Smooth muscle cell (in vitro differentiated cells): Measurements from ENCODE around the gene PDE11A. TPM values are rescaled to one million over a fixed set of nuclear protein-coding genes. Genes with fewer than 3 reads are reported as not detected.
A peak's percentile ranks its signal among the peaks of the same experiment; 100 is the strongest.

Source experiments
- DNase-seq: peaks from one replicate; lab custom pipeline; 2025; ENCODE audit not compliant: unreplicated experiment; lab: John Stamatoyannopoulos, UW
- H2AFZ ChIP-seq: fragments of 200-600 bp; sonication (generic); 2 replicates; pipeline ENCODE4 v1.6.0; 2016; ENCODE audit warnings: antibody characterized with exemption, low read depth, mild to moderate bottlenecking
- H3F3A ChIP-seq: fragments of 200-600 bp; sonication (generic); 2 replicates; pipeline ENCODE4 v1.6.0; 2017; ENCODE audit warnings: antibody characterized with exemption, low read depth
- H3K27ac ChIP-seq: fragments of 200-600 bp; sonication (generic); 2 replicates; pipeline ENCODE4 v1.5.1; 2016; ENCODE audit warnings: low read depth, mild to moderate bottlenecking
- H3K27me3 ChIP-seq: fragments of 200-600 bp; sonication (generic); 2 replicates; pipeline ENCODE4 v1.6.1; 2016; ENCODE audit warnings: low read depth, mild to moderate bottlenecking
- H3K36me3 ChIP-seq: fragments of 200-600 bp; sonication (generic); 2 replicates; pipeline ENCODE4 v1.5.1; 2016; ENCODE audit warnings: low read depth
- H3K4me1 ChIP-seq: fragments of 200-600 bp; sonication (generic); 2 replicates; pipeline ENCODE4 v1.5.1; 2016; ENCODE audit warnings: low read depth
- H3K4me2 ChIP-seq: fragments of 200-600 bp; sonication (generic); 2 replicates; pipeline ENCODE4 v1.6.0; 2016; ENCODE audit warnings: mild to moderate bottlenecking
- H3K4me3 ChIP-seq: fragments of 200-600 bp; sonication (generic); 2 replicates; pipeline ENCODE4 v1.5.1; 2016; ENCODE audit warnings: mild to moderate bottlenecking
- H3K79me2 ChIP-seq: fragments of 200-600 bp; sonication (generic); 2 replicates; pipeline ENCODE4 v1.6.0; 2016; ENCODE audit warnings: low read depth, mild to moderate bottlenecking
- H3K9ac ChIP-seq: fragments of 200-600 bp; sonication (generic); 2 replicates; pipeline ENCODE4 v1.6.0; 2016; ENCODE audit warnings: low read depth
- H3K9me3 ChIP-seq: fragments of 200-600 bp; sonication (generic); replicated peaks from 2 replicates; pipeline ENCODE4 v1.5.1; 2016; ENCODE audit warnings: low read depth
- H4K20me1 ChIP-seq: fragments of 200-600 bp; sonication (generic); 2 replicates; pipeline ENCODE4 v1.6.0; 2016; ENCODE audit warnings: low read depth
- WGBS: methylation state at CpG from one replicate; pipeline ENCODE4 v1.1.7; 2016; ENCODE audit warnings: low lambda C conversion rate; 5-methylcytosine and 5-hydroxymethylcytosine counted together
- polyA plus RNA-seq: library from polyadenylated mRNA; unstranded; fragments of >200 nt; fragmentation: Nextera tagmentation; extraction: Ambion mirVana; gene quantifications from 2 replicates; pipeline ENCODE4 v1.2.1, GENCODE V29; 2016
- total RNA-seq: library from RNA; depleted of rRNA; stranded (reverse); fragments of >200 nt; gene quantifications from 2 replicates; pipeline ENCODE4 v1.2.3, GENCODE V29; 2014
- TF ChIP-seq, protein P1 (sequence below): fragments of 200-600 bp; sonication (generic); IDR thresholded peaks from 2 replicates; pipeline ENCODE4 v1.5.1; 2017; ENCODE audit warnings: borderline replicate concordance, mild to moderate bottlenecking, antibody characterized with exemption; ENCODE audit not compliant: insufficient read depth, poor library complexity, severe bottlenecking

Gene PDE11A
- total and polyA plus RNA-seq, 2 experiments from 2014 or later = under 0.01 TPM; not detected in 1

- Histone ChIP-seq H3K79me2 (no peaks in the 10 kb centered on the region), H3K27me3 (no peaks in the 10 kb centered on the region), H4K20me1 (no peaks in the 10 kb centered on the region), H3K9ac (no peak overlapping the region), H3K36me3 (no peaks in the 10 kb centered on the region), H2AFZ (peak overlapping the region; percentile 20), H3F3A (no peaks in the 10 kb centered on the region), H3K27ac (no peak overlapping the region), H3K4me1 (peaks cover 16% of the 10 kb centered on the region), H3K4me2 (peak overlapping the region; percentile 2), H3K4me3 (no peak overlapping the region), H3K9me3 (no peaks in the 10 kb centered on the region)
- TF ChIP-seq, protein P1, sequence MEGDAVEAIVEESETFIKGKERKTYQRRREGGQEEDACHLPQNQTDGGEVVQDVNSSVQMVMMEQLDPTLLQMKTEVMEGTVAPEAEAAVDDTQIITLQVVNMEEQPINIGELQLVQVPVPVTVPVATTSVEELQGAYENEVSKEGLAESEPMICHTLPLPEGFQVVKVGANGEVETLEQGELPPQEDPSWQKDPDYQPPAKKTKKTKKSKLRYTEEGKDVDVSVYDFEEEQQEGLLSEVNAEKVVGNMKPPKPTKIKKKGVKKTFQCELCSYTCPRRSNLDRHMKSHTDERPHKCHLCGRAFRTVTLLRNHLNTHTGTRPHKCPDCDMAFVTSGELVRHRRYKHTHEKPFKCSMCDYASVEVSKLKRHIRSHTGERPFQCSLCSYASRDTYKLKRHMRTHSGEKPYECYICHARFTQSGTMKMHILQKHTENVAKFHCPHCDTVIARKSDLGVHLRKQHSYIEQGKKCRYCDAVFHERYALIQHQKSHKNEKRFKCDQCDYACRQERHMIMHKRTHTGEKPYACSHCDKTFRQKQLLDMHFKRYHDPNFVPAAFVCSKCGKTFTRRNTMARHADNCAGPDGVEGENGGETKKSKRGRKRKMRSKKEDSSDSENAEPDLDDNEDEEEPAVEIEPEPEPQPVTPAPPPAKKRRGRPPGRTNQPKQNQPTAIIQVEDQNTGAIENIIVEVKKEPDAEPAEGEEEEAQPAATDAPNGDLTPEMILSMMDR = peak; percentile 66
- DNase-seq = no peak
- WGBS = 41% methylated on average over 11 of the region's 11 CpGs
Measured at GRCh38 chr2:177758591-177759371, 313.8 kb downstream of the PDE11A start.

DNA sequence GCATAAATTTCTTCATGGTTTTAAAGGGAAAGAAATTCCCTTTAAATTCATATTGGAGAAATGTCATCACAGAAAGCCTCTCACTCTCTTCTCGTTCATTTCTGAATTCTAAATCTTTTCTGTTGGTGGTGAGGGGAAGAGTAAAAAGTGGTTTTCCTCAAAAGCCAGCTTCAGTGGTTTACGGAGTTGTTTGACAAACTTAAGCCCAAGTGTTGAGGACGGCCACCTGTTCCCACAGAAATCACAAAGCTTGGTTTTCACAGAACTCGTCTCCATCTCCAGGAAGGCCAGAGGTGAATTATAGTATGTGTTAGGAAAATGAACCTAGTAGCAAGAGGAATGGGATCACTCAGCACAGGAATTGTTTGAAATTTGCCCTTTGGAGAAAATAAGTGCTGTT, 316.2 kb downstream of the PDE11A start:
- no peaks in the 10 kb centered on the region for H3K27me3 ChIP-seq
- H3K9me3 ChIP-seq = no peaks in the 10 kb centered on the region
- TF ChIP-seq, protein P1 = no peak
- H3K4me2 ChIP-seq = no peak overlapping the region
- H3K27ac ChIP-seq = no peak overlapping the region
- H3K4me1 ChIP-seq = peaks cover 12% of the 10 kb centered on the region
- no peak overlapping the region for H3K4me3 ChIP-seq
- H3F3A ChIP-seq = no peaks in the 10 kb centered on the region
- 95% methylated on average over 4 of the region's 4 CpGs for WGBS
- no peak overlapping the region for H3K9ac ChIP-seq
- H4K20me1 ChIP-seq = no peaks in the 10 kb centered on the region
- no peaks in the 10 kb centered on the region for H3K79me2 ChIP-seq
- no peak overlapping the region for H2AFZ ChIP-seq
- DNase-seq = no peak
- no peaks in the 10 kb centered on the region for H3K36me3 ChIP-seq

GRCh38 chr2:177754492-177754873, 318.1 kb downstream of the PDE11A start:
- Histone ChIP-seq H3K4me1 (peaks cover 12% of the 10 kb centered on the region), H3K9me3 (no peaks in the 10 kb centered on the region), H2AFZ (peak overlapping the region; percentile 32), H3K4me2 (peak overlapping the region; percentile 57), H3K27ac (peak overlapping the region; percentile 64), H4K20me1 (no peaks in the 10 kb centered on the region), H3K9ac (peak overlapping the region; percentile 61), H3K36me3 (no peaks in the 10 kb centered on the region), H3F3A (no peaks in the 10 kb centered on the region), H3K79me2 (no peaks in the 10 kb centered on the region), H3K4me3 (no peak overlapping the region), H3K27me3 (no peaks in the 10 kb centered on the region)
- DNase-seq = no peak
- TF ChIP-seq, protein P1 = no peak
- 46% methylated on average over 4 of the region's 4 CpGs for WGBS
